ES-I3 (cell line): ENCODE data around the gene ZNF664.

Source experiments
- H3K36me3 ChIP-seq: 2 replicates; pipeline ENCODE4 v1.6.1; 2013; ENCODE audit warnings: mild to moderate bottlenecking, low read length, control low read depth, moderate library complexity; ENCODE audit not compliant: insufficient read depth
- H3K4me1 ChIP-seq: 2 replicates; pipeline ENCODE4 v1.6.1; 2013; ENCODE audit warnings: mild to moderate bottlenecking, control low read depth, low read length; ENCODE audit not compliant: insufficient read depth
- H3K9ac ChIP-seq: 2 replicates; pipeline ENCODE4 v1.6.1; 2013; ENCODE audit warnings: low read depth, mild to moderate bottlenecking, low read length, moderate library complexity
- H3K9me3 ChIP-seq: 2 replicates; pipeline ENCODE4 v1.6.1; 2013; ENCODE audit warnings: mild to moderate bottlenecking, low read length, moderate library complexity; ENCODE audit not compliant: control insufficient read depth, insufficient read depth

Gene ZNF664

DNA sequence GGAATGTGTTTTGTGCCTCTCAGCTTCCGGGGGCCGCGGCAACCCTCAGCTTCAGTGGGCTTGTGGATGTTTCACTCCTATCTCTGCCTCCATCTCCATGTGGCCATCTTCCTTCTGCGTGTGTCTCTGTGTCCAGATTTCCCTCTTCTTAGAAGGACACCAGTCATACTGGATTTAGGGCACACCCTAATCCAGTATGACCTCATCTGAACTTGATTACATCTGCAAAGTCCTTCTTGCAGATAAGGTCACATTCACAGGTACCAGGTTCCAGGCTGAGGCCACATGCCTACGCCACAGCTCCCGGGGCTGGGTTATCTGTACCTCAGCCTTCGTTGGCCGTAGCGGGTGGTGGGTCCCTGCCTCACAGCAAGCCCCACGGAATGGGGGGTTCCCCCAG lies 68.9 kb downstream of the ZNF664 start:
- H3K9me3 ChIP-seq = peaks cover 6% of the 10 kb centered on the region
- no peak overlapping the region for H3K9ac ChIP-seq
- H3K4me1 ChIP-seq = peaks cover 5% of the 10 kb centered on the region; the same call in 1 of the 2 replicates

DNA sequence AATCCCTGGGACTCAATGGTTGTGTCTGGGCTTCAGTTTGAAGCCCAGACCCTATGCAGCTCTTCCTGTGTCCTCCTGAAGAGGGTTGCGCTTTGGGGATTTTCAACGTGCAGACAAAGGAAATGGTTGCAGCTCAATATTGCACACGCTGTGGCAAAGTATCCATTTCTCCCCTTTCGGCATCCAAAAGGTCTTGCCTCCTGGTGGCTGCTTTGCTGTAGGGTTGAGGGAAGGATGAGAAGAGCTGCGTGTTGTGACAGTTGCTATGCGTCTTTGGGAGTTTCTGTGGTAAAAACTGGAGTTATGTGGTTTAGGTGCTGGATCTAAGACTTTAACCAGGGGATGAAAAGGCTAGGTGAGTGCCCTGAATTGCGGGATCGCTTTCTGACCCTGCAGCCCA lies 71.0 kb downstream of the ZNF664 start:
- H3K4me1 ChIP-seq = peaks cover 5% of the 10 kb centered on the region; the same call in 1 of the 2 replicates
- no peak overlapping the region for H3K9ac ChIP-seq
- no peaks in the 10 kb centered on the region for H3K36me3 ChIP-seq
- H3K9me3 ChIP-seq = peaks cover 16% of the 10 kb centered on the region

More for the DNA sequence above, 68.9 kb downstream of the ZNF664 start:
- no peaks in the 10 kb centered on the region for H3K36me3 ChIP-seq

- H3K4me1 ChIP-seq = peaks cover 5% of the 10 kb centered on the region; the same call in 1 of the 2 replicates
- no peak overlapping the region for H3K9ac ChIP-seq
- no peaks in the 10 kb centered on the region for H3K36me3 ChIP-seq
- H3K9me3 ChIP-seq = peaks cover 16% of the 10 kb centered on the region
Observed at GRCh38 chr12:124044809-124045321, 71.8 kb downstream of the ZNF664 start.

DNA sequence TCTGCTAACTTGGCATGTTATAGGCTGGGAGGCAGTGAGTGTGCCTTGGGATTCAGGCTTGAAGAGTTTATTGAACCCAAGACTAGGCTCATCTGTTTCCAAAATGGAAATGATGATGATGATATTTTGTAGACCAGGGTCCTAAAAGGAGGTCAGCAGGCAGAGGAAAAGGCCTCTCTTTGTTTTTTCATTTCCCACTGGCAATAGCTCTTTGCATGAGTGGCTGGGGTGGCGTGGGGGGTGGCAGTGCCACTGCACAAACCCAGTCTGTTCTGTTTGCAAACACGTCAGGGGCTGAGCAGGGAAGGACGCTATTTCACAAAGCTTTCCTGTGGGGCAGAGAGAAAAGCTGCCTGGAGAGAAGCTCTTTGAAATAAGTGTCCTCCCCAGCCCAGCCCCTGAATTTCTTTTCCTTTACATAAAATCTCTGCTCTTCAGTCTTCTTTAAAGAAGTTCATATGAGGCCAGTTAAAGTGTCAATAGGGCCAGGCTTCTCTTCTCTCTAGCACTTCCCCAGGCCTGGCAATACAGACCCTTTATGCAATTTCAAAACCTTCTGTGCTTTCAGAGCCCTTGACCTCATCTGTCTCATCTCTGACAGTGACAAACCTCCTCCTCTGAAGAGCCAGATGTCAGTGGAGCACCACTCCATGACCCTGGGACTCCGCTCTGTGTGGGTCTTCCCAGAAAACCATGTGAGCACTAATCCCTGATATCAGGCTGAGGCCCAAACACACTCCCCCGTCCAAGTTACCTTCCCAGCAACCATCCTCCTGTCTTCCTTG lies 72.8 kb downstream of the ZNF664 start:
- Histone ChIP-seq H3K9me3 (peaks cover 16% of the 10 kb centered on the region), H3K9ac (no peak overlapping the region)

DNA sequence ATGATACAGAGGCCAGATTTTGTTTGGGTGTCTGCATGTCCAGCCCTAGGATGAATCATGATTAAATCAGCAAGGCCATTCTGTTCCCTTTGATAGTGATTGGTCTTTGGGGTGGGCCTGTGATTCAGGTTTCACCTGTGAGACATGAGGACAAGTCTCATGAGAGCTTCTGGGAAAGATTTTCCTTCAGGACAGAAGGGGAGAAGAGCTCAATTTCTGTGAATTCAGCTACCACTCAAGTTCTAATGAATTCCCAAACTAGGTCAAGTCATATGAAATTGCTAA lies 73.4 kb downstream of the ZNF664 start:
- Histone ChIP-seq H3K4me1 (peaks cover 5% of the 10 kb centered on the region; the same call in 1 of the 2 replicates), H3K36me3 (no peaks in the 10 kb centered on the region), H3K9me3 (peaks cover 16% of the 10 kb centered on the region), H3K9ac (no peak overlapping the region)

More for the DNA sequence above, 72.8 kb downstream of the ZNF664 start:
- Histone ChIP-seq H3K4me1 (peaks cover 5% of the 10 kb centered on the region; the same call in 1 of the 2 replicates), H3K36me3 (no peaks in the 10 kb centered on the region)

DNA sequence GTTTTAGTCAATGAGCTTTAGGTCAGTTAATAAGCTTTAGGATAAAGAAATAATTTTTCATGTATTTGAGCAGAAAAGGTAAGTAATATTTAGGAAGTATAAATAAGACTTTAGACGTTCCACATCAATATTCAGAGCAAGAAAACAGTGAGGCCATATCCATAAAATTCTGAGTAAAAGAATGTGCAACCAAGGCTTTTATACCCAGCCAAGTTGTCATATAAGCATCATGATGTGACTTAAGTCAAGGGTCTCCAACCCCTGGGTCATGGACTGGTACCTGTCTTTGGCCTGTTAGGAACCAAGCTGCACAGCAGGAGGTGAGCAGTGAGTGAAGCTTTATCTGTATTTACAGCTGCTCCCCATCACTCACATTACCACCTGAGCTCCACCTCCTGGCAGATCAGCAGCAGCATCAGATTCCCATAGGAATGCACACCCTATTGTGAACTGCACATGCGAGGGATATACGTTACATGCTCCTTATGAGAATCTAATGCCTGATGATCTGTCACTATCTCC lies 74.1 kb downstream of the ZNF664 start:
- H3K4me1 ChIP-seq = peaks cover 5% of the 10 kb centered on the region; the same call in 1 of the 2 replicates
- no peak overlapping the region for H3K9ac ChIP-seq
- H3K36me3 ChIP-seq = no peaks in the 10 kb centered on the region
- peaks cover 16% of the 10 kb centered on the region for H3K9me3 ChIP-seq

DNA sequence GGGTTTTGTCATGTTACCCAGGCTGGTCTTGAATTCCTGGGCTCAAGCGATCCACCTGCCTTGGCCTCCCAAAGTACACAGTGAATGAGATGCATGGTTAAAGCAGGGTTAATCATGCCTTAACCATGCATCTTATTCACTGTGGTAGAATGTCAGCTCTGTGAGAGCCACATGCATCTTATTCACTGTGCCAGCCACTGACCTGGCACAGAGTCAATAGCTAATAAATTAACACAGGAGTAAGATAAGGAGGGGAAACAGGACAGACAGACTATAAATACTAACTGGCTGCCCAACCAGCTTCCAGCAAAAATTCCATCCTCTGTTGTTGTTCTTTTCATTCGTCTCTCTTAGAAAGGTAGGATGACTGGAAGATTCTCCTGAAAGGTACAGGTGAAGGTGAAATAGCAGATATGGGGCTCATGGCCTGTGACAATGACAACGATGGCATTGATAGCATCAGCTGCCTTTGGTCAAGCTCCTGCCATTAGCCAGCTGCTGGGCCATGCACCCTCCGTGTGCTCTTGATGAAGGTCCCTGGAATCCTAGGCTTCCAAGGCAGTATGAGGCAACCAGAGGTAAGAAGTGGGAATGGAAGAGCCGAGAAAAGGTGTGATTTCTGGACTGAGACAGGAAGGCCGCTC lies 76.6 kb downstream of the ZNF664 start:
- Histone ChIP-seq H3K36me3 (no peaks in the 10 kb centered on the region), H3K4me1 (peaks cover 5% of the 10 kb centered on the region; the same call in 1 of the 2 replicates), H3K9me3 (peaks cover 16% of the 10 kb centered on the region), H3K9ac (no peak overlapping the region)

GRCh38 chr12:124053851-124054250 lies 80.8 kb downstream of the ZNF664 start:
- Histone ChIP-seq H3K9me3 (no peaks in the 10 kb centered on the region), H3K4me1 (no peaks in the 10 kb centered on the region), H3K36me3 (no peaks in the 10 kb centered on the region), H3K9ac (no peak overlapping the region)

GRCh38 chr12:124055066-124055465 lies 82.1 kb downstream of the ZNF664 start:
- Histone ChIP-seq H3K9me3 (0 out of 2 replicates have a peak, but pooled peaks cover 3% of the 10 kb centered on the region), H3K9ac (no peak overlapping the region), H3K4me1 (no peaks in the 10 kb centered on the region), H3K36me3 (no peaks in the 10 kb centered on the region)

DNA sequence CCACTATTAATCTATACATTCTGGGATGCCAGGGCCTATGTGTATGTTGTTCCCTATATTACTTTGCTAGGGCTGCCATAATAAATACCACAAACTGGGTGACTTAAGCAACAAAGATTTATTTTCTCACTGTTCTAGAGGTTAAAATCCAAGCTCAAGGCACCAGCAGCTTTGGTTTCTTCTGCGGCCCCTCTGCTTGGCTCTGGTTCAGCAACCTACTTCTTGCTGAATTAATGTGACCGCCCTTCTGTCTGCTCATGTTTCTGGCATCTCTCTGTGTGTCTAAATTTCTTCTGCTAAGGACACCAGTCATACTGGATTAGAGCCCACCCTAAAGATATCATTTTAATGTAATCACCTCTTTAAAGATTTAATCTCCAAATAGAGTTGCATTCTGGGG lies 84.7 kb downstream of the ZNF664 start:
- Histone ChIP-seq H3K36me3 (no peaks in the 10 kb centered on the region), H3K4me1 (no peaks in the 10 kb centered on the region), H3K9me3 (0 out of 2 replicates have a peak, but pooled peaks cover 3% of the 10 kb centered on the region), H3K9ac (no peak overlapping the region)

DNA sequence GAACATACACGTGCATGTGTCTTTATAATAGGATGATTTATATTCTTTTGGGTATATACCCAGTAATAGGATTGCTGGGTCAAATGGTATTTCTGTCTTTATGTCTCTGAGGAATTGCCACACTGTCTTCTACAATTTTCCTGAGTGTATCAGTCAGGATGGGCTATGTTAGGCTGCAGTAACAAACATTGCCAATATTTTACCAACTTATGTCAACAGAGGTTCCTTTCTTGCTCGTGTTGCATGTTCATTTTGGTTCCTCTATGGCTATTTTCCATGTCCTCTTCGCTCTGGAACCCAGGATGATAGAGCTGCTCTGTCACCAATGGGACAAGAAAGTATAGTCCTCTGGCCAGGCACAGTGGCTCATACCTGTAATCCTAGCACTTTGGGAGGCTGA lies 86.7 kb downstream of the ZNF664 start:
- Histone ChIP-seq H3K9me3 (0 out of 2 replicates have a peak, but pooled peaks cover 3% of the 10 kb centered on the region), H3K9ac (no peak overlapping the region), H3K36me3 (no peaks in the 10 kb centered on the region), H3K4me1 (no peaks in the 10 kb centered on the region)
